Endothelial cell of umbilical vein (primary cell): ENCODE measurements around the gene DGKD.

Experiments
- CTCF ChIP-seq, 2 donors: IDR thresholded peaks; 1 replicate in 1 of 2; 2 replicates in 1 of 2; pipeline ENCODE4 v1.5.1; 2011; ENCODE audit warnings: low read length in 2 of 2, mild to moderate bottlenecking in 2 of 2, moderate library complexity in 2 of 2, control low read depth in 1 of 2, inconsistent platforms in 1 of 2, low read depth in 1 of 2; ENCODE audit not compliant: insufficient read depth in 1 of 2; ENCODE audit errors: extremely low read depth in 1 of 2
- EZH2 ChIP-seq: IDR thresholded peaks from 2 replicates; pipeline ENCODE4 v1.6.1; 2012; ENCODE audit warnings: borderline replicate concordance, low read depth, mild to moderate bottlenecking, moderate library complexity, low read length, inconsistent platforms; ENCODE audit not compliant: severe bottlenecking
- POLR2A ChIP-seq: IDR thresholded peaks from 2 replicates; pipeline ENCODE4 v1.6.1; 2012; ENCODE audit warnings: low read depth, mild to moderate bottlenecking, control low read depth, low read length
- POLR2AphosphoS5 ChIP-seq: IDR thresholded peaks from 2 replicates; pipeline ENCODE4 v1.6.1; 2012; ENCODE audit warnings: low read depth, mild to moderate bottlenecking, control low read depth, low read length, moderate library complexity; ENCODE audit not compliant: insufficient read depth

GRCh38 chr2:233456934-233457333 is 102.6 kb downstream of the DGKD start:
- TF ChIP-seq CTCF (IDR thresholded peaks at IDR 0.05; ENCODE audit: extremely low read depth in 1 of 2, insufficient read depth in 1 of 2, low read depth in 1 of 2, low read length in 2 of 2) (no peak), EZH2 (no peak), POLR2A (no peak), POLR2AphosphoS5 (no peak)
